NCI-H1436 (cell line): ENCODE data around the gene ZNF773.
A peak's percentile ranks its signal among the peaks of the same experiment; 100 is the strongest.
"Not testable (repeated sequence)": the region's sequence is repeated elsewhere in the genome, so short reads cannot be mapped to it uniquely, and the experiment has no call there.

Experiments
- DNase-seq: peaks from one replicate; lab custom pipeline; 2025; lab: John Stamatoyannopoulos, UW

ZNF773 gene

GRCh38 chr19:57499680-57500395 lies at the start of gene ZNF773:
Gene ZNF773, plus strand, starts transcription at chr19:57499938. Its CDS starts 143 bp downstream, at chr19:57500081.
- DNase-seq, result peak; percentile 96

DNA sequence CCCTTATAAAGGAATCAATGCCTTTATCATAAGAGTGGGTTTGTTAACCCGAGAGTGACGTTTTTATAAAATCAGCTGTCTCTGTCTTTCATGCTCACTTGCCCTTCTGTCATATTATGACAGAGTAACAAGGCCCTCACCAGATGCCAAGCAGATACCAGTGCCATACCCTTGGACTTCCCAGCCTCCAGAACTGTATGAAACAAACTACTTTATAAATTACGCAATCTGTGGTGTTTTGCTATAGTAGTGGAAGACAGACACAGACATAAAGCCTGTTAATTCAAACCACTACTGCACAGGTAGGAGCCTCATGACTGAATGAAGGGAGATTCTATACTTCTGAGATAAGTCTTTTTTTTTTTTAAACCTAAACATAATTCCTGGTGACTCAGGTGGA lies 47.4 kb upstream of the ZNF773 start:
- DNase-seq, result no peak

GRCh38 chr19:57465680-57466381 lies 33.9 kb upstream of the ZNF773 start:
- DNase-seq, result no peak

GRCh38 chr19:57466489-57466888 lies 33.2 kb upstream of the ZNF773 start:
- no peak for DNase-seq

DNA sequence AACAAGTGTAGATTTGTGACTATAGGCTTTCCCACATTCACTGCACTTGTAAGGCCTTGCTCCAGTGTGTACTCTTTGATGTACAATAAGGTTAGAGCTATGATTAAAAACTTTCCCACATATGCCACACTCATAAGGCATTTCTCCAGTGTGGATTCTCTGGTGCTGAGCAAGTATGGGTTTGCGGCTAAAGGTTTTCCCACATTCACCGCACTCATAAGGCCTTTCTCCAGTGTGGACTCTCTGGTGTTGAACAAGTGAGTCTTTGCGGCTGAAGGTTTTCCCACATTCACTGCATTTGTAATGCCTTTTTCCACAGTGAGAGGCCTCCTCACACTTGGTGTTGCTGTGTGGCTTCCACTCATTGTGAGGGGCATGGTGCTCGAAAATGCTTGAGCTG lies 26.1 kb upstream of the ZNF773 start:
- DNase-seq, result no peak

DNA sequence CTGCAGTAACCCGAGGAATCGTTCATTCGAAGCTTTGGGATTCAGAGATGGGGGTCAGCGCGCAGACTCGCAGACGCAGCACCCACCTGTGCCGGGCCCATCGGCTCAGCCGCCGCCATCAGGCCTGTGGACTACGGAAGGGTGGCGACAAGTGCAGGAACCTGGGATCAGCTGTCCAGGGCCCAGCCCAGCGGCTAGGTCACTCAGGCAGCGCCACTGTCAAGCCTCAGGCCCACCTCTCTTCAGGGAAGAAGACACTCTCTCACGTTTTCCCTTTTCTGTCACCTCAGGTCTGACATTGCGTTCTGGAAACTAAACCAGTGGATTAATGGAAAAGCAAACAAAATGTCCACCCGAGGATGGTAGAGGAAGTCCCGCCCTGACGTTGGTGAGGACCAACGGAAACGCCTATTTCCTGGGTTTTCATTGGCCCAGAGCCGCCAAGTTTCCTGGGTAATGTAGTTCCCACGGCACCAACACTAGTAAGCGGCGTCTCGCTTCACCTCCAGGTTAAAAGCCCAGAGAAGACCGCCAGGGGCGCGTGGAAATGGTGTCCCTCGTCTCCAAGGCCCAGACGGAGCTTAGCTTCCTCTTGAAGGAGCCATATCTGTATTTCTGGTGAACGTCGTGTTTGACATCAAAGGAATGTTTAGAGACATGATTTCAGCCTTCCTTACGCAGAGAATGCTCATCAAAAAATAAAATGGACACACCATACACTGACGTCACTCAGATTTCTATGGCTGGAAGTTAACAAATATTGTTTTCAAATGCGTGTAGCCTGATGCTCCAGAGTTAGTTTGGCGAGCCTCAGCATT lies 22.3 kb upstream of the ZNF773 start, which contains the start of gene ZNF772:
ZNF772 (minus strand) TSS at position 376 of the 818 bp plus-strand sequence; CDS start at position 119, 257 bp downstream.
- DNase-seq, result peak; percentile 97

DNA sequence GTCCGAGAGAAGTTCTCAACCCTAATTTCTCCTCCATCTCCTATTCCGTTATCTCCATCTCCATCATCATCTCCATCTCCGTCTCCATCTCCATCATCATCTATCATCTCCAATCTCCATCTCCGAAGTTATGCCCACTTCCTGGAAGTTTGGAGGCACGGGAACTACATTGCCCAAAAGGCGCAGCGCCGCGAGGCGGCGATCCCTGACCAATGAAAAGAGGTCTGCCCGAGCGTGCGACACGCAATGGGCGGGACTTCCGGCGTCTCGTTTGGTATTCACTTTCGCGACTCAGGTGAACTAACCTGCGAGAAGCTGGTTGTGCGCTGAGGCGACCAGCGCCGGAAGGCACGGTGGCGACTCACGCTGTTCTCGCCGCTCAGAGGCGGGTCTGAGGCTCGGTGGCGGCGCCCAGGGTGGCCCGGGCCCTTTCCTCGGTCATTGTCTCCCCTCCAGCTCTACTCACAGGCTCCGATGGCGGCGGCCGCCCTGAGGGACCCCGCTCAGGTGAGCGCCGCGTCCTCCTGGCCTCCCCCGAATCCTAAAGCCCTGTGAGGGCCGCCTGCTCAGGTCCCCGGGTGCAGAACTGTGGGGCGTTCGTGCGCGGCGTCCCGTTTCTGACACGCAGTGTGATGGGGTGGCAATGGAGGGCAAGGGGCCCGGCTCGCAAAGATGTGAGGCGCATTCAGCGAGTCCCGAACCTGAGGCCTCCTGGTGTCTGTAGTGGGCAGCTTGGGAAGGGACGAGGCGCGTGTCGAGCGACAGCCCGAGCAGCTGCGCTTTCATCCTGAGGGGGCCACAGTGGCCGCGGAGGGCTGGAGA lies 12.1 kb upstream of the ZNF773 start, which contains the start of gene ZNF419:
ZNF419 (plus strand) TSS at position 274 of the 822 bp plus-strand sequence; CDS start at position 475, 201 bp downstream.
- DNase-seq, result peak; percentile 93

DNA sequence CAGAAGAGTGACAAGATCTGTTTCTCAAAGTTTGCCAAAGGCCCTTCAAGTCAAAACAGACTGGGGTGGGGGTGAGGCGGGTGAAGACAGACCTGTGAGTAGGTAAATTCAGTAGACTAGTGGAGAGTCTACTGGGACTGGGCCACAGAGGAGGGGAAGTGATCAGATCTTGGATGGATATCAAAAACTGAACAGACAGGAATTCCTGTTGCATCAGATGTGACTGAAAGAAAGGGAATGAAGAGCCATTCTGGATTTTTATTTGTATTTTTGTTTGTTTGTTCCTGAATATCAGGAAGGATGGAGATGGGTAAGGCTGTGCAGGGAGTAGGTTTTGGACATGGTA lies 11.5 kb upstream of the ZNF773 start:
- not testable (repeated sequence) for DNase-seq

DNA sequence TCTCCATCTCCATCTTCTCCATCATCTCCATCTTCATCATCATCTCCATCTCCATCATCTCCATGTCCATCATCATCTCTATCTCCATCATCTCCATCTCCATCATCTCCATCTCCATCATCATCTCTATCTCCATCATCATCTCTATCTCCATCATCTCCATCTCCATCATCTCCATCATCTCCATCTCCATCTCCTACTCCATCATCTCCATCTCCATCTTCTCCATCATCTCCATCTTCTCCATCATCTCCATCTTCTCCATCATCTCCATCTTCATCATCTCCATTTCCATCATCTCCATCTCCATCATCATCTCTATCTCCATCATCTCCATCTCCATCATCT lies 432 bp upstream of the ZNF773 start:
- not testable (repeated sequence) for DNase-seq

DNA sequence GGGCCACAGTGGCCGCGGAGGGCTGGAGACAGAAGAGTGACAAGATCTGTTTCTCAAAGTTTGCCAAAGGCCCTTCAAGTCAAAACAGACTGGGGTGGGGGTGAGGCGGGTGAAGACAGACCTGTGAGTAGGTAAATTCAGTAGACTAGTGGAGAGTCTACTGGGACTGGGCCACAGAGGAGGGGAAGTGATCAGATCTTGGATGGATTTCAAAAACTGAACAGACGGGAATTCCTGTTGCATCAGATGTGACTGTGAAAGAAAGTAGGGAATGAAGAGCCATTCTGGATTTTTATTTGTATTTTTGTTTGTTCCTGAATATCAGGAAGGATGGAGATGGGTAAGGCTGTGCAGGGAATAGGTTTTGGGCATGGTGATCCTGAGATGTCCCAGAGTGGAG lies 662 bp downstream of the ZNF773 start:
- not testable (repeated sequence) for DNase-seq

- no peak for DNase-seq
These were observed 6.4 kb downstream of the ZNF773 start for GRCh38 chr19:57506163-57506562.

DNA sequence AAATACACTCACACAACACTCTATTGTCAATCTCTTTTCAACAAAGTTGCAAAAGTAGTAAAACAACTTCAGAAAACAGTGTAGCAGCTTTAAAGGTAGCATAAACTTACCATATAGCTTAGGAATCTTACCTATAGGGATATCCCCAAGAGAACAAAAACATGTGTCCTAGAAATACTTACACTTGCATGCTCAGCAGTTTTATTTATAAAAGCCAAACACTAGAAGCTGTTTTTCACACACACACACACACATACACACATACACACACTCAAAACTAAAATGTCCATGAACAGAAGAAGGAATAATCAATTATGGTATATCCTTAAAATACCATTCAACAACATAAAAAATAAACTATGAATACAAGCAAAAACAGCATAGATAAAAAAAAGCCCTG lies 11.7 kb downstream of the ZNF773 start:
- DNase-seq, result no peak

GRCh38 chr19:57512845-57513244 lies 13.1 kb downstream of the ZNF773 start:
- no peak for DNase-seq

- DNase-seq, result no peak
These were observed 15.5 kb downstream of the ZNF773 start for GRCh38 chr19:57515255-57515654.

DNA sequence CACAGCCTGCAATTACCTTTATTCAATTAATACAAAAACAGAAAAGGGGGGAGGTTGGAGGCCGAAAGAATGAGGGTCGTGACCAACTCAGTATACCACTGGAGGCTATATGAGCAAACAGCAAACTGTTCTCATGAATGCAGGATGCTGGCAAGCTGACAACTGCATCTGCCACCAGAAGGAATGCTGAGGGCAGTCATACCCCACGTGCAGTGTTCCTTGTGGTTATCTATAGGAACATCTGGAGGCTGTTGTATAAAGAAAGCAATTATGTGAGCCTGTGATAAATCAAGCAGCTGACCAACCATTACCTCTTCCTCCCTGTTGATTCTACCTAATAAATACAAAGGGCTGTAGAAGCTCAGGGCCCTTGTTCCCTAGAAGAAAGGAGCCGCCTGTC lies 18.3 kb downstream of the ZNF773 start:
- DNase-seq, result not testable (repeated sequence)

GRCh38 chr19:57527136-57527881 lies 27.6 kb downstream of the ZNF773 start, which contains the start of gene ZNF549:
Gene ZNF549, plus strand, starts transcription at chr19:57527356. Its CDS starts 218 bp downstream, at chr19:57527574.
- peak; percentile 96 for DNase-seq

- no peak for DNase-seq
These were observed 38.3 kb downstream of the ZNF773 start for GRCh38 chr19:57537953-57538547.

- no peak for DNase-seq
These were observed 46.8 kb downstream of the ZNF773 start for GRCh38 chr19:57546513-57546912.

GRCh38 chr19:57552432-57552831 lies 52.7 kb downstream of the ZNF773 start:
- DNase-seq, result no peak

DNA sequence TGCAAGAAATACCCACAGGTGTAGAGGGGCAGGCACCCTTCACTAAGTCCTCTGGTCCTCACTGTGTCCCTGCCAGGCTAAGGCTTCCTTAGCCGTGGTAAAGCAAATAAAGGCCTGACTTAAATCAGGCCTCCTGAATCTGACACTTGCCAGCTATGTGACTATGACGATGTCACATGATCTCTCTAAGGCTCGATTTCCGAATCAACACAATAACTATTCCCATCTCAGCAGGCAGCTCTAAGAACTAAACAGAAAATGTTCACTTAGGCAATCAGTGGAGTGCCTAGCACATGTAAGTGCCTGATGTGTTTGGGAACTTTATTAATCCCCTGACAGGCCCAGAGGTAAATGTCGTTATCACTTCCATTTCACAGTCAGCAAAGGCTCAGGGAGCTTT lies 57.9 kb downstream of the ZNF773 start:
- DNase-seq, result no peak
